ENCODE measurements around the gene RASAL2. TPM values are rescaled to one million over a fixed set of nuclear protein-coding genes. Genes with fewer than 3 reads are reported as not detected.

RASAL2 gene
- total RNA-seq, 5 donors from 2014 or later (not counting 1 experiment from before 2014, with no cell fraction given), result 0.05 to 0.19 (median 0.11) TPM; not detected in 1

DNA sequence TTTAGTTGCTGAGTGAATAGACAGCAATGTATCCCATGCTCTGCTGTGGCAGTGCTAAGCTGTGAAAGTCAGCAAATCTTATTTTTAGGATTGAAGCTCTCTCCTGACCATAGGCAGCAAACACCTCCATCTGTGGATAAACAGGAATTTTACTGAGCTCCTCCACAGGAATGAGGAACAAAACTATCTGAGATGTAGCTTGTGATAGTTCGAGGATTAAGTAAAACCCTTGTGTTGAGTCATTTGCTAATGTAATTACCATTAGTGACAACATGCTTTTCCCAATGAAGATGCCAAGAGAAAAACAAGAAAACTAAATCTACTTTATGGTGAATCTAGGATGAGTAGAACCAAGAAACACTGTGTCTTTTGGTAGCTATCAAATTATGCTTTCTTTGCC lies 280.1 kb downstream of the RASAL2 start:
- no peak overlapping the region for H3K4me3 ChIP-seq (ENCODE audit: control insufficient read depth in 1 of 2, extremely low read depth in 1 of 2, low read length in 1 of 2)
- no peak overlapping the region for H3K27ac ChIP-seq (ENCODE audit: low read length)
- H3K36me3 Mint-ChIP-seq, result no peaks in the 10 kb centered on the region
- DNase-seq (no peak), ATAC-seq (replicated peaks in 1 of 4) (no peak)
- WGBS (ENCODE audit: insufficient coverage), result no CpG with 5 or more reads among the region's 1 CpG
- no peaks in the 10 kb centered on the region for H3K9me3 Mint-ChIP-seq
- ChIA-PET CTCF (no interaction called here), POLR2A (no interaction called here)
- no peaks in the 10 kb centered on the region for H3K36me3 ChIP-seq (ENCODE audit: control insufficient read depth in 2 of 2, extremely low read depth in 1 of 2, insufficient read depth in 1 of 2, low read length in 1 of 2)
- no peaks in the 10 kb centered on the region for H3K27me3 ChIP-seq (replicated peaks in 1 of 2; ENCODE audit: control insufficient read depth in 2 of 2, extremely low read depth in 1 of 2, insufficient read depth in 2 of 2, low read length in 1 of 2)
- peaks cover 1 to 4% of the 10 kb centered on the region in 2 donors for H3K27me3 Mint-ChIP-seq
- H3K27ac Mint-ChIP-seq, result no peak overlapping the region
- H3K4me3 Mint-ChIP-seq, result no peak overlapping the region
- no peaks in the 10 kb centered on the region for H3K9me3 ChIP-seq
- no peaks in the 10 kb centered on the region for H3K4me1 ChIP-seq (ENCODE audit: control insufficient read depth in 1 of 2, extremely low read depth in 1 of 2, insufficient read depth in 2 of 2, low read length in 2 of 2)
- no peaks in the 10 kb centered on the region for H3K4me1 Mint-ChIP-seq

DNA sequence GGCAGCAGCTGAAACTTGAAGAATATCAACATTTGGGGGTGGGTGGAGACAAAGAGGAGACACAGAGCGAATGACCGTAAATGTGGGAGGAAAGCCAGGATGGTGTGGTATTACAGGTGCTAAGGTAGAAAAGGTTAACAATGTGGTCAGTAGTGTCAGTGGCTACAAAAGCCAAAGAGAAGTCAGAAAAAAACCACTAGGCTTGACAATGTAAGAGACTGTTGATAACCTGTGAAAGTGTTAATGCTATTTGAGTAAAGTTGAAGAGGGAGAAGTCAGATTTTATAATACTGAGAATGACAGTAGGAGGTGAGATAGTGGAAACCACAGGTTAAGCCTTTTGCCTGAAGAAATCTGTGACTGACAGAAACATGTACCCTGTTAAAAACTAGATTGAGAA lies 282.1 kb downstream of the RASAL2 start:
- CTCF ChIA-PET, result no interaction called here
- Histone ChIP-seq H3K4me1 (ENCODE audit: control insufficient read depth in 1 of 2, extremely low read depth in 1 of 2, insufficient read depth in 2 of 2, low read length in 2 of 2) (no peaks in the 10 kb centered on the region), H3K4me3 (ENCODE audit: control insufficient read depth in 1 of 2, extremely low read depth in 1 of 2, low read length in 1 of 2) (no peak overlapping the region), H3K27ac (ENCODE audit: low read length) (no peak overlapping the region), H3K9me3 (no peaks in the 10 kb centered on the region), H3K36me3 (ENCODE audit: control insufficient read depth in 2 of 2, extremely low read depth in 1 of 2, insufficient read depth in 1 of 2, low read length in 1 of 2) (no peaks in the 10 kb centered on the region), H3K27me3 (replicated peaks in 1 of 2; ENCODE audit: control insufficient read depth in 2 of 2, extremely low read depth in 1 of 2, insufficient read depth in 2 of 2, low read length in 1 of 2) (no peaks in the 10 kb centered on the region)
- H3K4me1 Mint-ChIP-seq, result no peaks in the 10 kb centered on the region
- WGBS (ENCODE audit: insufficient coverage), result 60% methylated on average over 2 of the region's 2 CpGs
- DNase-seq, result no peak
- H3K9me3 Mint-ChIP-seq, result no peaks in the 10 kb centered on the region
- H3K27ac Mint-ChIP-seq, result no peak overlapping the region
- no peak overlapping the region for H3K4me3 Mint-ChIP-seq
- H3K27me3 Mint-ChIP-seq, result no peaks in the 10 kb centered on the region
- H3K36me3 Mint-ChIP-seq, result no peaks in the 10 kb centered on the region
- POLR2A ChIA-PET, result no interaction called here
- no peak for ATAC-seq (replicated peaks in 1 of 4)

DNA sequence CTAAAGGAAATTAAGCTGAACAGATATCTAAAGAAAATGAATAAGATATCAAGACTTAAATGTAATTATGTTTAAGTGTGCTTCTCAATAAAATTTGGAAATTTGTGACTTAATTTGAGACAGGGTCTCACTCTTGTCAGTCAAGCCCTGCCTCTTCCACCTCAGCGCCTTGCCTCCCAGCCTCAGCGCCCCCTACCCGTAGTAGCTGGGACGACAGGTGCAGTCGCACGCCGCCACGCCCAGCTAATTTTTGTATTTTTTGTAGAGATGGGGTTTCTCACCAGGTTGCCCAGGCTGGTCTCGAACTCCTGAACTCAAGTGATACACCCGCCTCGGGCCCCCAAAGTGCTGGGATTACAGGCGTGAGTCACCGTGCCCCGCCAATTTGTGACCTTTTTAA lies 285.9 kb downstream of the RASAL2 start:
- H3K9me3 Mint-ChIP-seq, result no peaks in the 10 kb centered on the region
- Histone ChIP-seq H3K27ac (ENCODE audit: low read length) (no peak overlapping the region), H3K4me3 (ENCODE audit: control insufficient read depth in 1 of 2, extremely low read depth in 1 of 2, low read length in 1 of 2) (no peak overlapping the region), H3K4me1 (ENCODE audit: control insufficient read depth in 1 of 2, extremely low read depth in 1 of 2, insufficient read depth in 2 of 2, low read length in 2 of 2) (no peaks in the 10 kb centered on the region), H3K36me3 (ENCODE audit: control insufficient read depth in 2 of 2, extremely low read depth in 1 of 2, insufficient read depth in 1 of 2, low read length in 1 of 2) (no peaks in the 10 kb centered on the region), H3K27me3 (replicated peaks in 1 of 2; ENCODE audit: control insufficient read depth in 2 of 2, extremely low read depth in 1 of 2, insufficient read depth in 2 of 2, low read length in 1 of 2) (no peaks in the 10 kb centered on the region), H3K9me3 (no peaks in the 10 kb centered on the region)
- ChIA-PET POLR2A (no interaction called here), CTCF (no interaction called here)
- H3K27me3 Mint-ChIP-seq, result no peaks in the 10 kb centered on the region
- H3K27ac Mint-ChIP-seq, result no peak overlapping the region
- no peaks in the 10 kb centered on the region for H3K36me3 Mint-ChIP-seq
- DNase-seq (no peak), ATAC-seq (replicated peaks in 1 of 4) (no peak)
- WGBS (ENCODE audit: insufficient coverage), result no CpG with 5 or more reads among the region's 14 CpGs
- H3K4me3 Mint-ChIP-seq, result no peak overlapping the region
- H3K4me1 Mint-ChIP-seq, result no peaks in the 10 kb centered on the region

DNA sequence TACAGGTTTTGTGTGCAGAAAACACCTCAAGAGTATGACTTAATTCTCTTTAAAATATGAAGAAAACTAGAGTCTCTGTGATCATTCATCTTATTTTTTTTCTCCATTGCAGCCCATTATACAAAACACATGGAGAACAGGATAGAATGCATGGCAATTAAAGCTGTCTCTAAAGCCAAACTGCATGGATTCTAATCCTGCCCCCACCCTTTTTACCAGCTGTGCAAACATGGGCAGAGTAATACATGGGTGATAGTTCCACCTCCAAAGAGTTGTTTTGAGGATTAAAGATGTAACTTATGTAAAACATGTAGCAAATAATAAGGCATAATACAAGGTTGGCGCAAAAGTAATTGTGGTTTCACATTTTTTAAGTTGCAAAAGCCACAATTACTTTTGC lies 288.5 kb downstream of the RASAL2 start:
- ChIA-PET CTCF (no interaction called here), POLR2A (no interaction called here)
- no peaks in the 10 kb centered on the region for H3K36me3 Mint-ChIP-seq
- Histone ChIP-seq H3K27ac (ENCODE audit: low read length) (no peak overlapping the region), H3K4me3 (ENCODE audit: control insufficient read depth in 1 of 2, extremely low read depth in 1 of 2, low read length in 1 of 2) (no peak overlapping the region), H3K27me3 (replicated peaks in 1 of 2; ENCODE audit: control insufficient read depth in 2 of 2, extremely low read depth in 1 of 2, insufficient read depth in 2 of 2, low read length in 1 of 2) (no peaks in the 10 kb centered on the region), H3K4me1 (ENCODE audit: control insufficient read depth in 1 of 2, extremely low read depth in 1 of 2, insufficient read depth in 2 of 2, low read length in 2 of 2) (no peaks in the 10 kb centered on the region), H3K9me3 (no peaks in the 10 kb centered on the region), H3K36me3 (ENCODE audit: control insufficient read depth in 2 of 2, extremely low read depth in 1 of 2, insufficient read depth in 1 of 2, low read length in 1 of 2) (no peaks in the 10 kb centered on the region)
- WGBS (ENCODE audit: insufficient coverage), result no CpG with 5 or more reads among the region's 1 CpG
- no peak overlapping the region for H3K27ac Mint-ChIP-seq
- no peaks in the 10 kb centered on the region for H3K9me3 Mint-ChIP-seq
- no peak for ATAC-seq (replicated peaks in 1 of 4)
- H3K27me3 Mint-ChIP-seq, result no peaks in the 10 kb centered on the region
- H3K4me3 Mint-ChIP-seq, result no peak overlapping the region
- DNase-seq, result no peak
- no peaks in the 10 kb centered on the region for H3K4me1 Mint-ChIP-seq

DNA sequence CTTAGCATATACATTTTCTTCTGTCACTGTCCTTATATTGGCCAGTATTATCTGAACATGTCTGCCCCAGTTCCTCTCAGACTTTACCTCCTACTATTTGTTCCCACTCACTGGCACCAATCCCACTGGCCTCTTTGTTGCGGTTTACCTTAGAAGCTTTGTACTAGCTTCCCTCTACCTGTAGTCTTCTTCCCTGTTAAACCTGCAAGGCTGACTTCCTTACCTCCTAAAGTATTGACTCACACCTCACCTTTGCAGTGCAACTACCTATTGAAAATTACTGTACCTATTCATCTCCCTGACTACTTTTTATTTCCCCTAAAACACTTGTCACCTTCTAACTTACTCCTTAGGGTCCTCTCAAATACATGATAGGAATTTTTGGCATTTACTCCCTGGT lies 291.8 kb downstream of the RASAL2 start:
- Histone ChIP-seq H3K9me3 (no peaks in the 10 kb centered on the region), H3K27ac (ENCODE audit: low read length) (no peak overlapping the region), H3K36me3 (ENCODE audit: control insufficient read depth in 2 of 2, extremely low read depth in 1 of 2, insufficient read depth in 1 of 2, low read length in 1 of 2) (no peaks in the 10 kb centered on the region), H3K27me3 (replicated peaks in 1 of 2; ENCODE audit: control insufficient read depth in 2 of 2, extremely low read depth in 1 of 2, insufficient read depth in 2 of 2, low read length in 1 of 2) (no peaks in the 10 kb centered on the region), H3K4me3 (ENCODE audit: control insufficient read depth in 1 of 2, extremely low read depth in 1 of 2, low read length in 1 of 2) (no peak overlapping the region), H3K4me1 (ENCODE audit: control insufficient read depth in 1 of 2, extremely low read depth in 1 of 2, insufficient read depth in 2 of 2, low read length in 2 of 2) (no peaks in the 10 kb centered on the region)
- ATAC-seq (replicated peaks in 1 of 4) (no peak), DNase-seq (no peak)
- ChIA-PET CTCF (no interaction called here), POLR2A (no interaction called here)
- H3K9me3 Mint-ChIP-seq, result no peaks in the 10 kb centered on the region
- H3K4me1 Mint-ChIP-seq, result no peaks in the 10 kb centered on the region
- H3K4me3 Mint-ChIP-seq, result no peak overlapping the region
- peaks cover 0 to 5% of the 10 kb centered on the region in 2 donors for H3K27me3 Mint-ChIP-seq
- H3K36me3 Mint-ChIP-seq, result no peaks in the 10 kb centered on the region
- H3K27ac Mint-ChIP-seq, result no peak overlapping the region
- WGBS (ENCODE audit: insufficient coverage), result 91% methylated on average over 1 of the region's 1 CpG

DNA sequence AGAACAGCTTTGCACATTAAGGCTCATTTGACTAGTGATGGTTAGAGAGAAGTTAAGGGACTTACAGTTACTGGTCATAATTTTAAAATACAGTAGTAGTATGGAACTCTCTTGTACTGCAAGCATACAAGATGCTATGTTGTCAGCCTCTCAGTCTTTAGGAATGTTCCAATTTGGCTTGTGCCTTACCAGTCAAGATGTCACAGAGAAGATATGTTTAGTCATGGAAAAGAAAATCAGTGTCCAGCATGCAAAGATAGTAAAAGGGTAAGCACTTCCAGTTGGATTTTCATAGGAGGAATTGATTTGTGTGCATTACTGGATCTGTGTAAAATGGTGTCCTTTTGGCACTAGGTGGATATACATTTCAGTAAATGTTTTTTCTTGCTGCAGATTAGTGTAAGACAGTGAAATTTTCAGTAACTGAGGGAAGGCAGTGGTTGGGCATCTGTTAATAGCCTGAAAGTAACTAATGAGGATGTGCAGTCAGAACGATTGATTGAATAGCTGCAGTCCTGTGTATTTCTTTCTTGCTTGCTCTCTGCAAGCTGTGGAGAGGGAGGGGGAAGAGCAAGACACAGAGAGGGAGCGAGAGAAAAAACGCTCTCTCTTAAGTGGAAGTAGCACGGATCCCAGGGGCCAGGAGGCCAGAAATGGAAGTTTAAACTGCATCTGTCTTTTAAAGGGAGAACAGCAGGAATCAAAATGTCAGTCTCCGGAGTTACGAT lies 294.7 kb downstream of the RASAL2 start:
- WGBS (ENCODE audit: insufficient coverage), result 88% methylated on average over 6 of the region's 6 CpGs
- Mint-ChIP-seq H3K27ac (no peak overlapping the region), H3K27me3 (peaks cover 0 to 14% of the 10 kb centered on the region in 2 donors), H3K4me1 (no peaks in the 10 kb centered on the region), H3K4me3 (no peak overlapping the region), H3K36me3 (no peaks in the 10 kb centered on the region), H3K9me3 (no peaks in the 10 kb centered on the region)
- H3K27me3 ChIP-seq (replicated peaks in 1 of 2; ENCODE audit: control insufficient read depth in 2 of 2, extremely low read depth in 1 of 2, insufficient read depth in 2 of 2, low read length in 1 of 2), result no peaks in the 10 kb centered on the region
- DNase-seq (no peak), ATAC-seq (replicated peaks in 1 of 4) (no peak)
- H3K27ac ChIP-seq (ENCODE audit: low read length), result no peak overlapping the region
- ChIA-PET CTCF (no interaction called here), POLR2A (no interaction called here)
- H3K9me3 ChIP-seq, result no peaks in the 10 kb centered on the region
- H3K4me1 ChIP-seq (ENCODE audit: control insufficient read depth in 1 of 2, extremely low read depth in 1 of 2, insufficient read depth in 2 of 2, low read length in 2 of 2), result no peaks in the 10 kb centered on the region
- no peaks in the 10 kb centered on the region for H3K36me3 ChIP-seq (ENCODE audit: control insufficient read depth in 2 of 2, extremely low read depth in 1 of 2, insufficient read depth in 1 of 2, low read length in 1 of 2)
- H3K4me3 ChIP-seq (ENCODE audit: control insufficient read depth in 1 of 2, extremely low read depth in 1 of 2, low read length in 1 of 2), result no peak overlapping the region

DNA sequence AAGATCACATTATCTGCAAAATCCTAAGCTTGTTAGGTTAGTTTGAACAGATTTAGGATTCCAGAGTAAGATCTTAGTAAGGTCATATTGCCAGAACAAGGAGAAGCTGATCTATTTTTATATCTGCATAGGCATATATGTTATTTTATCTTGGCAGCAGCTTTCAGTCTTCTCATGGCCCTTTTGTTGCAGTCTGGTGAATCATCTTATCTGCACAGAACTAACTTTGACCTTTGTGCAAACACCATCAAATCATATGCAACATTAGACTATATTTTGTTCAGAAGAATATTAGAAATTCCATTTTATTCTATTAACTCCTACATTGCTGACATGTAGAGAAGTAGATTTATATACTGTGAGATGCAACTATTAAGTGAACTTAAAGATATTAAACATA lies 295.5 kb downstream of the RASAL2 start:
- no peak for ATAC-seq (replicated peaks in 1 of 4)
- Histone ChIP-seq H3K9me3 (no peaks in the 10 kb centered on the region), H3K27ac (ENCODE audit: low read length) (no peak overlapping the region), H3K4me3 (ENCODE audit: control insufficient read depth in 1 of 2, extremely low read depth in 1 of 2, low read length in 1 of 2) (no peak overlapping the region), H3K36me3 (ENCODE audit: control insufficient read depth in 2 of 2, extremely low read depth in 1 of 2, insufficient read depth in 1 of 2, low read length in 1 of 2) (no peaks in the 10 kb centered on the region), H3K27me3 (replicated peaks in 1 of 2; ENCODE audit: control insufficient read depth in 2 of 2, extremely low read depth in 1 of 2, insufficient read depth in 2 of 2, low read length in 1 of 2) (no peaks in the 10 kb centered on the region), H3K4me1 (ENCODE audit: control insufficient read depth in 1 of 2, extremely low read depth in 1 of 2, insufficient read depth in 2 of 2, low read length in 2 of 2) (no peaks in the 10 kb centered on the region)
- no peaks in the 10 kb centered on the region for H3K9me3 Mint-ChIP-seq
- CTCF ChIA-PET, result no interaction called here
- no peak overlapping the region for H3K4me3 Mint-ChIP-seq
- POLR2A ChIA-PET, result no interaction called here
- H3K4me1 Mint-ChIP-seq, result no peaks in the 10 kb centered on the region
- no peak overlapping the region for H3K27ac Mint-ChIP-seq
- peaks cover 0 to 15% of the 10 kb centered on the region in 2 donors for H3K27me3 Mint-ChIP-seq
- no peak for DNase-seq
- H3K36me3 Mint-ChIP-seq, result no peaks in the 10 kb centered on the region

Measured in T-cell (primary cell).